Endometrial microvascular endothelial cells (primary cell): ENCODE data around the gene CYP8B1. TPM values are rescaled to one million over a fixed set of nuclear protein-coding genes. Genes with fewer than 3 reads are reported as not detected.

Source experiments
- in situ Hi-C: cut with HindIII; loops from 2 replicates; pipeline ENCODE4 v1.10.0; 2017; ENCODE audit warnings: low sequenced_read_pairs, low pct_unique_long_range_greater_than_20kb; ENCODE audit errors: inconsistent ontology term
- total RNA-seq: library from RNA; depleted of rRNA; stranded (reverse); fragments of >200 nt; gene quantifications from one replicate; pipeline ENCODE4 v1.2.3, GENCODE V29; 2015; ENCODE audit errors: inconsistent ontology term

CYP8B1 gene, protein sequence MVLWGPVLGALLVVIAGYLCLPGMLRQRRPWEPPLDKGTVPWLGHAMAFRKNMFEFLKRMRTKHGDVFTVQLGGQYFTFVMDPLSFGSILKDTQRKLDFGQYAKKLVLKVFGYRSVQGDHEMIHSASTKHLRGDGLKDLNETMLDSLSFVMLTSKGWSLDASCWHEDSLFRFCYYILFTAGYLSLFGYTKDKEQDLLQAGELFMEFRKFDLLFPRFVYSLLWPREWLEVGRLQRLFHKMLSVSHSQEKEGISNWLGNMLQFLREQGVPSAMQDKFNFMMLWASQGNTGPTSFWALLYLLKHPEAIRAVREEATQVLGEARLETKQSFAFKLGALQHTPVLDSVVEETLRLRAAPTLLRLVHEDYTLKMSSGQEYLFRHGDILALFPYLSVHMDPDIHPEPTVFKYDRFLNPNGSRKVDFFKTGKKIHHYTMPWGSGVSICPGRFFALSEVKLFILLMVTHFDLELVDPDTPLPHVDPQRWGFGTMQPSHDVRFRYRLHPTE
- total RNA-seq, result not detected

DNA sequence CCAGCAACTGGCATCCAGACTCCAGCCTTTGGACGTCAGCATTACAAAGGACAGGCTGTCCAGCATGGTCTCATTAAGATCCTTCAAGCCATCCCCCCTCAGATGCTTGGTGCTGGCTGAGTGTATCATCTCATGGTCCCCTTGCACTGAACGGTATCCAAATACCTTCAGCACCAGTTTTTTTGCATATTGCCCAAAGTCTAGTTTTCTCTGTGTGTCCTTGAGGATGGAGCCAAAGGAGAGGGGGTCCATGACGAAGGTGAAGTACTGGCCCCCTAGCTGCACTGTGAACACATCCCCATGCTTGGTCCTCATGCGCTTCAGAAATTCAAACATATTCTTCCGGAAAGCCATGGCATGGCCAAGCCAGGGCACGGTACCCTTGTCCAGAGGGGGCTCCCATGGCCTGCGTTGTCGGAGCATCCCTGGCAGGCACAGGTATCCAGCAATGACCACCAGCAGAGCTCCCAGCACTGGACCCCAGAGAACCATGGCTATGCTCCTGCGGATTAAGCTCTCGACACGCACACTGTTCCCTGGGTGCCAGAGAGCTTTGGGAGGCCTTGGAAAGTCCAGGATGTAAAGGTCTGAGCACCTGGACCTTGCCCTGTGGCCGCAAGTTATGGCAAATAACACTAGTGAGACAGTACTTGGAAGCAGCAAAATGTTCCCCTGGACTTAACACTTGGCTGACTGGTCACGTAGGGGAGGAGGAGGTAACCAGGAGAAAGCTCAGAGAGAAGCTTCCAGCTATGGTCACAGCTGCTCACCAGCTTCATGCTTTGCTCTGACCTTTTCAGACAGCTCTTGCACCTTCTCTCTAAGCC, at the start of gene CYP8B1:
CYP8B1 (minus strand) TSS at position 555 of the 827 bp plus-strand sequence; CDS start at position 492, 63 bp downstream.
- in situ Hi-C loops, result no loop called here

- in situ Hi-C loops, result no loop called here
Observed at GRCh38 chr3:42923606-42924005, 47.9 kb upstream of the CYP8B1 start.

DNA sequence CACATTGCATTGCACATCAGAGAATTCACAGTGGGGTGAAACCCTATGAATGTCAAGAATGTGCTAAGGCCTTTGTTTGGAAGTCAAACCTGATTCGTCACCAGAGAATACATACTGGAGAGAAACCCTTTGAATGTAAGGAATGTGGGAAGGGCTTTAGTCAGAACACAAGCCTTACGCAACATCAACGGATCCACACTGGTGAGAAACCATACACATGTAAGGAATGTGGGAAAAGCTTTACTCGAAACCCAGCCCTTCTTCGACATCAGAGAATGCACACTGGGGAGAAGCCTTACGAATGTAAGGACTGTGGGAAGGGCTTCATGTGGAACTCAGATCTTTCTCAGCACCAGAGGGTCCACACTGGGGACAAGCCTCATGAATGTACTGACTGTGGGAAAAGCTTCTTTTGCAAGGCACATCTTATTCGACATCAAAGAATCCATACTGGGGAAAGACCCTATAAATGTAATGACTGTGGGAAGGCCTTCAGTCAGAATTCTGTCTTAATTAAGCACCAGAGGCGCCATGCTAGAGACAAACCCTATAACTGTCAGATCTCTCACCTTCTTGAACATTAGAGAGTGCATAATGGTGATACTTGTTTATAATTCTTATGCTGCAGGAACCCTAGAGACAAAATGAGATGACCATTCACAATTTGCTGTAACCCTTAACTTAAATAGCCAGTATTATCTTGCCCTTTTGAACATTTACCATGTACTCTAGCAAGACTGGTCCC, 39.3 kb upstream of the CYP8B1 start:
- in situ Hi-C loops, result no loop called here

- in situ Hi-C loops, result no loop called here
Observed at GRCh38 chr3:42911551-42911950, 35.9 kb upstream of the CYP8B1 start.

- in situ Hi-C loops, result no loop called here
Observed at GRCh38 chr3:42908675-42909074, 33.0 kb upstream of the CYP8B1 start.

- in situ Hi-C loops, result no loop called here
Observed at GRCh38 chr3:42906848-42907183, 31.1 kb upstream of the CYP8B1 start.

- in situ Hi-C loops, result no loop called here
Observed at GRCh38 chr3:42906070-42906847, 30.6 kb upstream of the CYP8B1 start, which contains the start of gene ZNF662. Gene ZNF662, plus strand, starts transcription at chr3:42906142. Its CDS starts 1,973 bp downstream, at chr3:42908115.

GRCh38 chr3:42905740-42906069, 30.0 kb upstream of the CYP8B1 start:
- in situ Hi-C loops, result no loop called here

GRCh38 chr3:42904076-42904475, 28.4 kb upstream of the CYP8B1 start:
- in situ Hi-C loops, result no loop called here

DNA sequence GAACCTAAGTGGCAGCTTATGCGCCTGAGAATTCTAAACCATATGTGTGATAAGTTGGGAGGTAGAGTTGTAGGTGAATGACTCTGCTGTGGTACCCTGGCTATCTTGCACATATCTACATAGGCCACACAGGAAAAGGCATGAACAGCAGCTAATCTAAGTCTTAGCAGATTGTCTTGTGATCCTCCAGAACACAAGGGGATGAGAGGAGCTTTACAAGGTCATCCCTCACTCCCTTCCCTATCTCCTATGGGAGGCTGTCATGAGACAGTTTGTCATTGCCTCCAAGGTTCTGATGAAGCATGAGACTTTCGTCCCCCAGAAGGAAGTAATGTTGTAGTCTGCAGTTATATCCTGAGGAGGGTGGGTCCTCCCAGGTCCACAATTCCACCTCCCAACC, 26.6 kb upstream of the CYP8B1 start:
- in situ Hi-C loops, result no loop called here

GRCh38 chr3:42901073-42901415, 25.4 kb upstream of the CYP8B1 start:
- in situ Hi-C loops, result no loop called here

DNA sequence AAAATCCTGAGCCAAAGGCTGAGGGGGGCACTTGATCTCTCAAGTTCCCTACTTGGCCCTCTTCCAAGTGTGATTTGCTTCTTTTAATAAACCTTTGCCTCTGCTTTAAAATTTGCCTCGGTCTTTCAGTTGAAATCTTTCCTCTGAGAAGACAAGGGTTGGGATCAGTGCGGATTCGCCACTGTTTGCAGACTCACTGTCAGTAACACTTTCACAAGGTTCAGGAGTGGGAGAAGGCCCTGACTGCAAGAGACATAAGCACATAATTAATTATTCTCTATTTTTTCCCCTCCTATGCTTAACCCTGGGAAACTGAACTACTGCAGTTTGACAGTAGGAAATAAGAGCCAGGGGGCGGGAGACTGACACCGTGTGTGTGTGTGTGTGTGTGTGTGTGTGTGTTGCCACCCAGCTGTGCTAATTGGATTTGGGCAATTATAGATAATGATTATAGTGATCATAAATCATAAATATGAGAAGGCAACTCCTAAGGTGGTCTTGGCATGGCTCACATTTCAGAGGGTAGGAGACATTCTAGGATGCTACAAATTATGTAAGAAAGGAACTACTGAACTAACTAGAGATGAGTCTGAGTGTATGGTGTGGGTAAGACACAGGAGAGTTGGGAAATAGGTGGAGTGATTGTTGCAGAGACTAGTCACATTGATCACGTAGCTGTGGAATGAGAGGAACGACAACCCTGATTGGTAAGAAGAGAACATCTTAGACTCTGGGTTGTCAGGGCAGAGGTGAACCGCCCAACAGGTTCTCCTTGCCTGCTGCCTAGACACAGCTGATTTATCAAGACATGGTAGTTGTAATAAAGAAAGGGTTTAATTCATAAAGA, 24.8 kb upstream of the CYP8B1 start:
- in situ Hi-C loops, result no loop called here

DNA sequence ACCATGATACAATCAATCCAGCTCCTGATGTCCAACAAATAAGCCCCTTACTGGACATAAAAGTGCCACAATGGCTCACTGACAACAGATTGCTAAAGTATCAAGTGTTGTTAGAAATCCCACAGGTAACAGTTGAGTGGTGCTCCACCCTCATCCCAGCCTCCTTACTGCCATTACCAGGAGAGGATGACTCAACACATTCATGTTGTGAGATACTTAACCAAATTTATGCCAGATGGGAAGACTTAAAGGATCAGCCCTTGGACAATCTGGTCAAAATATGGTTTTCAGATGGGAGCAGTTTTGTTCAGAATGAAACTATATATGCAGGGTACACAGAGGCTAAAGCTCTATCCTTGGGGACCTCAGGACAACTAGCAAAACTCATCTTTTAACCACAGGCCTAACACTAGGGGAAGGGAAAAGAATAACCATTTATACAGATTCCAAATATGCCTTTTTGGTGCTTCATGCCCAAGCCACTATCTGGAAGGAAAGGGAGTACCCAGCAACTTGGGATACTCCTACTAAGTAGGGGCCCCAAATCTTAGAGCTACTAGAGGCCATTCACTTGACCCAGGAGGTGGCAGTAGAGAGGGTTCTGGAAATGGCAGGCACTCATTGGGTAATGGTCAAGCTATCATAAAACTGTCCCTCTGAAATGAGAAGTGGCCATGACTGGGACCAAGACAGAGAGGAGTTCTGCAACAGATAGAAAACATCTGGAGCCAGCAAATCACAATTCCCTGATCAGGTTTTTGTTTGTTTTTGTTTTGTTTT, 23.4 kb upstream of the CYP8B1 start:
- in situ Hi-C loops, result no loop called here

DNA sequence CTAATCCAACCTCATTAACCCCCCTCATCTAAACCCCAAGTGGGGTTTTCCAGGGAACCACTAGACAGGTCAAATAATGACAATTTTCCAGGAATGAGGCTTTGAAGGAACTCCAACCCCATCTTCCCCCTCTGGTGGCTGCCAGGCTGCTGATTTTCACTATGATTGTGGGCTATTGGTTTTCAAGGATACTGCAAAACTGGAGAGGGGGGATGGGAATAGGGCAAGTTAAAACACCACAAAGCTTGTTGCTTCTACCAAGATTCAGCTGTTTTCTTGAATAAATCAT, 19.8 kb upstream of the CYP8B1 start:
- in situ Hi-C loops, result no loop called here

GRCh38 chr3:42894698-42895579, 19.3 kb upstream of the CYP8B1 start:
- in situ Hi-C loops, result no loop called here

GRCh38 chr3:42892807-42893206, 17.1 kb upstream of the CYP8B1 start:
- in situ Hi-C loops, result no loop called here
